Breast epithelium (tissue), 3 donors: ENCODE measurements around the gene SYVN1.

ENCODE experiments used
- CTCF ChIP-seq, 3 donors: fragments of 450-650 bp; IDR thresholded peaks; one replicate each; pipeline ENCODE4 v1.5.1; 2016 to 2017; ENCODE audit warnings: antibody characterized with exemption in 3 of 3, mild to moderate bottlenecking in 3 of 3, moderate library complexity in 3 of 3
- POLR2AphosphoS5 ChIP-seq, 3 donors: sonication (generic); formaldehyde crosslinking; IDR thresholded peaks; one replicate each; pipeline ENCODE4 v1.6.1; 2017; ENCODE audit warnings: antibody characterized with exemption in 3 of 3

- TF ChIP-seq CTCF (IDR thresholded peaks at IDR 0.05), result no peak
- TF ChIP-seq POLR2AphosphoS5 (IDR thresholded peaks at IDR 0.05), result no peak
These were observed 46.5 kb downstream of the SYVN1 start for GRCh38 chr11:65087827-65088226.
